BLaER1 (cell line): ENCODE results near the gene HEATR5A.

Experiments
- H3K27ac ChIP-seq: shearing (Covaris generic); formaldehyde crosslinking; 2 replicates; pipeline ENCODE4 v1.8.1; 2022
- H3K27me3 ChIP-seq: shearing (Covaris generic); formaldehyde crosslinking; 2 replicates; pipeline ENCODE4 v1.8.1; 2022
- H3K36me3 ChIP-seq: shearing (Covaris generic); formaldehyde crosslinking; 2 replicates; pipeline ENCODE4 v1.8.1; 2022
- H3K4me1 ChIP-seq: shearing (Covaris generic); formaldehyde crosslinking; 2 replicates; pipeline ENCODE4 v1.8.1; 2022
- H3K4me2 ChIP-seq: shearing (Covaris generic); formaldehyde crosslinking; 2 replicates; pipeline ENCODE4 v1.8.1; 2022
- H3K4me3 ChIP-seq: shearing (Covaris generic); formaldehyde crosslinking; 2 replicates; pipeline ENCODE4 v1.8.1; 2022
- H3K9ac ChIP-seq: shearing (Covaris generic); formaldehyde crosslinking; 2 replicates; pipeline ENCODE4 v1.8.1; 2022
- H3K9me3 ChIP-seq: shearing (Covaris generic); formaldehyde crosslinking; 2 replicates; pipeline ENCODE4 v1.8.1; 2022
- H4K20me1 ChIP-seq: shearing (Covaris generic); formaldehyde crosslinking; 2 replicates; pipeline ENCODE4 v1.8.1; 2022
- Cebpa-rat ChIP-seq: shearing (Covaris generic); IDR thresholded peaks from 2 replicates; pipeline ENCODE4 v1.8.1; 2022

The HEATR5A gene

GRCh38 chr14:31294746-31295405 lies 125.5 kb downstream of the HEATR5A start:
- H3K4me3 ChIP-seq, result no peak overlapping the region
- H3K36me3 ChIP-seq, result no peaks in the 10 kb centered on the region
- no peaks in the 10 kb centered on the region for H3K9me3 ChIP-seq
- no peak overlapping the region for H3K27ac ChIP-seq
- no peak overlapping the region for H3K9ac ChIP-seq
- TF ChIP-seq Cebpa-rat, result no peak
- H3K27me3 ChIP-seq, result no peaks in the 10 kb centered on the region
- no peaks in the 10 kb centered on the region for H4K20me1 ChIP-seq
- H3K4me2 ChIP-seq, result no peak overlapping the region
- H3K4me1 ChIP-seq, result no peaks in the 10 kb centered on the region; the same call in 1 of the 2 replicates

- no peak overlapping the region for H3K9ac ChIP-seq
- no peak overlapping the region for H3K4me2 ChIP-seq
- no peaks in the 10 kb centered on the region for H3K36me3 ChIP-seq
- no peak for TF ChIP-seq Cebpa-rat
- no peaks in the 10 kb centered on the region for H4K20me1 ChIP-seq
- H3K27me3 ChIP-seq, result no peaks in the 10 kb centered on the region
- H3K27ac ChIP-seq, result no peak overlapping the region
- no peak overlapping the region for H3K4me3 ChIP-seq
- no peaks in the 10 kb centered on the region; the same call in 1 of the 2 replicates for H3K4me1 ChIP-seq
- no peaks in the 10 kb centered on the region for H3K9me3 ChIP-seq
Measured at GRCh38 chr14:31292937-31293616, 127.3 kb downstream of the HEATR5A start.

GRCh38 chr14:31291210-31291609 lies 129.1 kb downstream of the HEATR5A start:
- peaks cover 16% of the 10 kb centered on the region for H3K9me3 ChIP-seq
- no peaks in the 10 kb centered on the region for H3K36me3 ChIP-seq
- no peak for TF ChIP-seq Cebpa-rat
- no peaks in the 10 kb centered on the region for H4K20me1 ChIP-seq
- H3K27me3 ChIP-seq, result no peaks in the 10 kb centered on the region
- no peak overlapping the region for H3K9ac ChIP-seq
- no peak overlapping the region for H3K27ac ChIP-seq
- no peak overlapping the region for H3K4me3 ChIP-seq
- H3K4me2 ChIP-seq, result no peak overlapping the region
- H3K4me1 ChIP-seq, result no peaks in the 10 kb centered on the region; the same call in 1 of the 2 replicates

- no peaks in the 10 kb centered on the region for H3K36me3 ChIP-seq
Measured at GRCh38 chr14:31287294-31287972, 132.9 kb downstream of the HEATR5A start.

GRCh38 chr14:31286456-31287293 lies 133.7 kb downstream of the HEATR5A start:
- no peak for TF ChIP-seq Cebpa-rat
- no peaks in the 10 kb centered on the region for H3K36me3 ChIP-seq
- H3K4me2 ChIP-seq, result no peak overlapping the region
- peaks cover 18% of the 10 kb centered on the region for H3K9me3 ChIP-seq
- no peak overlapping the region for H3K27ac ChIP-seq
- H3K9ac ChIP-seq, result no peak overlapping the region
- H4K20me1 ChIP-seq, result no peaks in the 10 kb centered on the region
- no peaks in the 10 kb centered on the region; the same call in 1 of the 2 replicates for H3K4me1 ChIP-seq
- H3K4me3 ChIP-seq, result no peak overlapping the region
- no peaks in the 10 kb centered on the region for H3K27me3 ChIP-seq

More at GRCh38 chr14:31287294-31287972, 132.9 kb downstream of the HEATR5A start:
- no peak overlapping the region for H3K4me3 ChIP-seq
- H3K4me1 ChIP-seq, result no peaks in the 10 kb centered on the region; the same call in 1 of the 2 replicates
- H4K20me1 ChIP-seq, result no peaks in the 10 kb centered on the region
- peaks cover 18% of the 10 kb centered on the region for H3K9me3 ChIP-seq
- H3K27me3 ChIP-seq, result no peaks in the 10 kb centered on the region
- H3K27ac ChIP-seq, result no peak overlapping the region
- TF ChIP-seq Cebpa-rat, result no peak
- H3K9ac ChIP-seq, result no peak overlapping the region
- H3K4me2 ChIP-seq, result no peak overlapping the region

GRCh38 chr14:31283578-31284252 lies 136.6 kb downstream of the HEATR5A start:
- no peaks in the 10 kb centered on the region for H3K27me3 ChIP-seq
- no peak for TF ChIP-seq Cebpa-rat
- no peaks in the 10 kb centered on the region for H3K36me3 ChIP-seq
- H3K27ac ChIP-seq, result no peak overlapping the region
- no peak overlapping the region for H3K4me3 ChIP-seq
- H3K9me3 ChIP-seq, result peaks cover 31% of the 10 kb centered on the region
- H3K4me1 ChIP-seq, result no peaks in the 10 kb centered on the region
- no peak overlapping the region for H3K4me2 ChIP-seq
- H3K9ac ChIP-seq, result no peak overlapping the region
- no peaks in the 10 kb centered on the region for H4K20me1 ChIP-seq

GRCh38 chr14:31283153-31283552 lies 137.2 kb downstream of the HEATR5A start:
- no peak overlapping the region for H3K9ac ChIP-seq
- no peak for TF ChIP-seq Cebpa-rat
- H3K4me3 ChIP-seq, result no peak overlapping the region
- no peaks in the 10 kb centered on the region for H3K36me3 ChIP-seq
- H3K9me3 ChIP-seq, result peaks cover 37% of the 10 kb centered on the region
- H3K4me2 ChIP-seq, result no peak overlapping the region
- no peak overlapping the region for H3K27ac ChIP-seq
- H4K20me1 ChIP-seq, result no peaks in the 10 kb centered on the region
- no peaks in the 10 kb centered on the region for H3K4me1 ChIP-seq
- H3K27me3 ChIP-seq, result no peaks in the 10 kb centered on the region

GRCh38 chr14:31280871-31281220 lies 139.5 kb downstream of the HEATR5A start:
- TF ChIP-seq Cebpa-rat, result no peak
- Histone ChIP-seq H3K36me3 (no peaks in the 10 kb centered on the region), H3K4me2 (no peak overlapping the region), H3K9me3 (peaks cover 36% of the 10 kb centered on the region), H3K4me1 (no peaks in the 10 kb centered on the region), H3K9ac (no peak overlapping the region), H3K27ac (no peak overlapping the region), H3K4me3 (no peak overlapping the region), H3K27me3 (no peaks in the 10 kb centered on the region), H4K20me1 (no peaks in the 10 kb centered on the region)

- Histone ChIP-seq H3K4me2 (no peak overlapping the region), H3K27me3 (no peaks in the 10 kb centered on the region), H3K27ac (no peak overlapping the region), H3K9ac (no peak overlapping the region), H3K4me1 (no peaks in the 10 kb centered on the region), H4K20me1 (no peaks in the 10 kb centered on the region), H3K36me3 (no peaks in the 10 kb centered on the region), H3K9me3 (peaks cover 41% of the 10 kb centered on the region), H3K4me3 (no peak overlapping the region)
- TF ChIP-seq Cebpa-rat, result no peak
Measured at GRCh38 chr14:31280132-31280870, 140.0 kb downstream of the HEATR5A start.
